A673 (cell line): ENCODE measurements around the gene ARRB1.

Experiments used
- CTCF ChIP-seq: fragments of 300-800, 200-600 bp; sonication (generic); conservative IDR thresholded peaks from 2 replicates; pipeline ENCODE4 v1.5.1; 2017; ENCODE audit warnings: low read depth, mild to moderate bottlenecking, antibody characterized with exemption, low read length, moderate library complexity, mixed read lengths
- EZH2 ChIP-seq: fragments of 200-600 bp; sonication (generic); IDR thresholded peaks from 2 replicates; pipeline ENCODE4 v1.6.1; 2017; ENCODE audit warnings: borderline replicate concordance, low read depth, mild to moderate bottlenecking, mixed read lengths, antibody characterized with exemption, low read length; ENCODE audit not compliant: poor library complexity, severe bottlenecking

- TF ChIP-seq CTCF = no peak
- no peak for TF ChIP-seq EZH2
These were observed 108.5 kb downstream of the ARRB1 start for GRCh38 chr11:75242722-75243600.
